GM21717 (cell line): Measurements from ENCODE around the gene SHISA7.

Experiments used
- ATAC-seq: cut with Tn5 transposase; IDR thresholded peaks from one replicate; pipeline ENCODE4 v1.9.1; 2021; ENCODE audit warnings: mild to moderate bottlenecking, moderate library complexity; ENCODE audit not compliant: unreplicated experiment

The SHISA7 gene

GRCh38 chr19:55482156-55482961, 39.3 kb upstream of the SHISA7 start:
- no peak for ATAC-seq

GRCh38 chr19:55481794-55482155, 38.7 kb upstream of the SHISA7 start:
- no peak for ATAC-seq

- no peak for ATAC-seq
Measured at GRCh38 chr19:55481148-55481793, 38.2 kb upstream of the SHISA7 start.

GRCh38 chr19:55479451-55480230, 36.5 kb upstream of the SHISA7 start:
- no peak for ATAC-seq

- ATAC-seq, result no peak
Measured at GRCh38 chr19:55479045-55479444, 35.9 kb upstream of the SHISA7 start.

GRCh38 chr19:55478364-55478763, 35.3 kb upstream of the SHISA7 start:
- ATAC-seq, result no peak

GRCh38 chr19:55477905-55478304, 34.8 kb upstream of the SHISA7 start:
- no peak for ATAC-seq

- peak; percentile 67 for ATAC-seq
Measured at GRCh38 chr19:55476100-55476775, 33.1 kb upstream of the SHISA7 start, which contains the start of gene ZNF628. TSS of gene ZNF628 (plus strand) at chr19:55476617. CDS start at chr19:55479911, 3,294 bp downstream.

GRCh38 chr19:55474269-55475265, 31.5 kb upstream of the SHISA7 start:
- no peak for ATAC-seq

GRCh38 chr19:55473225-55474012, 30.3 kb upstream of the SHISA7 start:
- no peak for ATAC-seq

GRCh38 chr19:55472463-55472862, 29.4 kb upstream of the SHISA7 start:
- ATAC-seq, result no peak

- no peak for ATAC-seq
Measured at GRCh38 chr19:55471266-55471665, 28.2 kb upstream of the SHISA7 start.

- no peak for ATAC-seq
Measured at GRCh38 chr19:55468054-55468393, 24.9 kb upstream of the SHISA7 start.

- peak; percentile 54 for ATAC-seq
Measured at GRCh38 chr19:55467236-55468053, 24.3 kb upstream of the SHISA7 start.

GRCh38 chr19:55466241-55466614, 23.1 kb upstream of the SHISA7 start:
- no peak for ATAC-seq

- no peak for ATAC-seq
Measured at GRCh38 chr19:55465460-55466240, 22.6 kb upstream of the SHISA7 start.

- ATAC-seq, result no peak
Measured at GRCh38 chr19:55464662-55465054, 21.6 kb upstream of the SHISA7 start, which contains the start of gene C19orf85. TSS of gene C19orf85 (minus strand) at chr19:55464751. CDS start at chr19:55464554, 197 bp downstream.
